Daoy (cell line): Measurements from ENCODE around the gene SLAMF1. TPM values are rescaled to one million over a fixed set of nuclear protein-coding genes. Genes with fewer than 3 reads are reported as not detected.
"Not testable (repeated sequence)": the region's sequence is repeated elsewhere in the genome, so short reads cannot be mapped to it uniquely, and the experiment has no call there.

ENCODE experiments used
- DNase-seq: peaks from one replicate; pipeline ENCODE4 v3.0.0-alpha.2; 2015; ENCODE audit warnings: low read depth
- total RNA-seq: library from RNA; depleted of rRNA; stranded (reverse); fragments of >200 nt; shearing (Covaris generic); gene quantifications from 2 replicates; pipeline ENCODE4 v1.2.3, GENCODE V29; 2014; rRNA removed

SLAMF1 gene
- total RNA-seq, 1 experiment from 2014 or later = not detected

GRCh38 chr1:160563230-160563629 is 83.6 kb downstream of the SLAMF1 start:
- DNase-seq = not testable (repeated sequence)

DNA sequence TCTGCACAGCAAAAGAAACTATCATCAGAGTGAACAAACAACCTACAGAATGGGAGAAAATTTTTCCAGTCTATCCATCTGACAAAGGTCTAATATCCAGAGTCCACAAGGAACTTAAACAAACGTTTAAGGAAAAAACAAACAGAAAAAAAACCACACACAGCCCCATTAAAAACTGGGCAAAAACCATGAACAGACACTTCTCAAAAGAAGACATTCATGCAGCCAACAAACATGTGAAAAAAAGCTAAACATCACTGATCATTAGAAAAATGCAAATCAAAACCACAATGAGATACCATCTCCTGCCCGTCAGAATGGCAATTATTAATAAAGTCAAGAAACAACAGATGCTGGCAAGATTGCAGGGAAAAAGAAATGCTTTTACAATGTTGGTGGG is 84.1 kb downstream of the SLAMF1 start:
- not testable (repeated sequence) for DNase-seq

DNA sequence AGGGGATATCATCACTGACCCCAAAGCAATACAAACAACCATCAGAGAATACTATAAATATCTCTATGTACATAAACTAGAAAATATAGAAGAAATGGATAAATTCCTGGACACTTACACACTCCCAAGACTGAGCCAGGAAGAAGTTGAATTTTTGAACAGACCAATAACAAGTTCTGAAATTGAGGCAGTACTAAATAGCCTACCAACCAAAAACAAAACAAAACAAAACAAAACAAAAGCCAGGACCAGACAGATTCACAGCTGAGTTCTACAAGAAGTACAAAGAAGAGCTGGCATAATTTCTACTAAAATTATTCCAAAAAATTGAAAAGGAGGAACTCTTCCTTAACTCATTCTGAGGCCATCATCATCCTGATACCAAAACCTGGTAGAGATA is 86.0 kb downstream of the SLAMF1 start:
- DNase-seq = no peak

GRCh38 chr1:160560045-160560705 is 86.7 kb downstream of the SLAMF1 start:
- no peak for DNase-seq

DNA sequence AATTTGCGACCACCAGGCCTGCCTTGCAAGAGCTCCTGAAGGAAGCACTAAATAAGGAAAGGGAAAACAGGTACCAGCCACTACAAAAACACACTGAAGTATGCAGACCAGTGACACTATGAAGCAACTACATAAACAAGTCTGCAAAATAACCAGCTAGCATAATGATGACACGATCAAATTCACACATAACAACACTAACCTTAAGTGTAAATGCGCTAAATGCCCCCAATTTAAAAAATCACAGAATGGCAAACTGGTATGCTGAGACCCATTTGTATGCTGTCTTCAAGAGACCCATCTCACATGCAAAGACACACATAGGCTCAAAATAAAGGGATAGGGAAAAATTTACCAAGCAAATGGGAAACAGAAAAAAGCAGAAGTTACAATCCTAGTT is 87.4 kb downstream of the SLAMF1 start:
- DNase-seq = not testable (repeated sequence)

DNA sequence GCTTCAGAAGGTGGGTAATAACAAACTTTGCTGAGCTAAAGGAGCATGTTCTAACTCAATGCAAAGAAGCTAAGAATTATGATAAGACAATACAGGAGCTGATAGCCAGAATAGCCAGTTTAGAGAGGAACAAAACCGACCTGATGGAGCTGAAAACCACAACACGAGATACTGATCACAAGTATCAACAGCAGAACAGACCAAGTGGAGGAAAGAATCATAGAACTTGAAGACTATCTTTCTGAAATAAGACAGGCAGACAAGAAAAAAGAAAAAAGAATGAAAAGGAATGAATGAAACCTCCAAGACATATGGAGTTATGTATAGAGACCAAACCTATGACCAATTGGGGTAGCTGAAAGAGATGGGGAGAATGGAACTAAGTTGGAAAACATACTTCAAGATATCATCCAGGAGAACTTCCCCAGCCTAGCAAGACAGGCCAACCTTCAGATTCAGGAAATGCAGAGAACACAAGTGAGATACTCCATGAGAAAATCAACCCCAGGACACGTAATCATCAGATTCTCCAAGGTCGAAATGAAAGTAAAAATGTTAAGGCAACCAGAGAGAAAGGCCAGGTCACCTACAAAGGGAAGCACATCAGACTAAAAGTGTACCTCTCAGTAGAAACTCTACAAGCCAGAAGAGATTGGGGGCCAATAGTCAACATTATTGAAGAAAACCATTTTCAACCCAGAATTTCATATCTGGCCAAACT is 88.0 kb downstream of the SLAMF1 start:
- DNase-seq = no peak

Other genes with a start within 250 kb of the SLAMF1 start
- gene VANGL2, start 246.5 kb downstream of the SLAMF1 start, total RNA-seq = 1.9 and 2.0 TPM in 2 replicates
- not detected in 2 replicates for gene SLAMF6, start 123.8 kb downstream of the SLAMF1 start, total RNA-seq
- not detected in 2 replicates for gene CD84, start 67.5 kb downstream of the SLAMF1 start, total RNA-seq
- gene CD48, start 64.8 kb upstream of the SLAMF1 start, total RNA-seq = not detected in 2 replicates
- 0.03 and 0.91 TPM in 2 replicates for gene SLAMF7, start 92.2 kb upstream of the SLAMF1 start, total RNA-seq
- gene LY9, start 149.1 kb upstream of the SLAMF1 start, total RNA-seq = 0.06 TPM in 1 of 2 replicates, not detected in the other
- gene CD244, start 215.8 kb upstream of the SLAMF1 start, total RNA-seq = not detected in 2 replicates
- 0.11 TPM in 1 of 2 replicates, not detected in the other for gene ITLN1, start 238.1 kb upstream of the SLAMF1 start, total RNA-seq